NCI-H1694 (cell line): ENCODE data around the gene MYO1D.

Experiments
- DNase-seq: peaks from one replicate; lab custom pipeline; 2025; lab: John Stamatoyannopoulos, UW

MYO1D gene

GRCh38 chr17:32625971-32626370 lies 251.0 kb downstream of the MYO1D start:
- DNase-seq, result peak; percentile 89

GRCh38 chr17:32623196-32623595 lies 253.7 kb downstream of the MYO1D start:
- DNase-seq, result no peak

- DNase-seq, result no peak
Observed at GRCh38 chr17:32622540-32622939, 254.4 kb downstream of the MYO1D start.

- no peak for DNase-seq
Observed at GRCh38 chr17:32621612-32622312, 255.2 kb downstream of the MYO1D start.

- no peak for DNase-seq
Observed at GRCh38 chr17:32615326-32615725, 261.6 kb downstream of the MYO1D start.

GRCh38 chr17:32610943-32611342 lies 266.0 kb downstream of the MYO1D start:
- no peak for DNase-seq

GRCh38 chr17:32609884-32610650 lies 266.9 kb downstream of the MYO1D start:
- DNase-seq, result no peak

- DNase-seq, result peak; percentile 55
Observed at GRCh38 chr17:32609085-32609484, 267.8 kb downstream of the MYO1D start.

GRCh38 chr17:32608267-32608666 lies 268.7 kb downstream of the MYO1D start:
- no peak for DNase-seq

GRCh38 chr17:32604966-32605365 lies 272.0 kb downstream of the MYO1D start:
- DNase-seq, result no peak

- no peak for DNase-seq
Observed at GRCh38 chr17:32602396-32602795, 274.5 kb downstream of the MYO1D start.

GRCh38 chr17:32601866-32602265 lies 275.1 kb downstream of the MYO1D start:
- no peak for DNase-seq

- DNase-seq, result peak; percentile 96
Observed at GRCh38 chr17:32596628-32597027, 280.3 kb downstream of the MYO1D start.

GRCh38 chr17:32596206-32596605 lies 280.7 kb downstream of the MYO1D start:
- DNase-seq, result no peak

GRCh38 chr17:32593003-32593402 lies 283.9 kb downstream of the MYO1D start:
- DNase-seq, result no peak

- DNase-seq, result no peak
Observed at GRCh38 chr17:32591405-32591804, 285.5 kb downstream of the MYO1D start.

- peak; percentile 63 for DNase-seq
Observed at GRCh38 chr17:32590974-32591373, 285.9 kb downstream of the MYO1D start.

GRCh38 chr17:32588982-32589381 lies 287.9 kb downstream of the MYO1D start:
- DNase-seq, result no peak

- DNase-seq, result no peak
Observed at GRCh38 chr17:32588135-32588534, 288.8 kb downstream of the MYO1D start.

GRCh38 chr17:32586666-32587065 lies 290.3 kb downstream of the MYO1D start:
- no peak for DNase-seq

GRCh38 chr17:32584792-32585191 lies 292.1 kb downstream of the MYO1D start:
- DNase-seq, result no peak

GRCh38 chr17:32583053-32583452 lies 293.9 kb downstream of the MYO1D start:
- DNase-seq, result no peak

GRCh38 chr17:32575852-32576251 lies 301.1 kb downstream of the MYO1D start:
- no peak for DNase-seq

GRCh38 chr17:32570081-32570396 lies 306.9 kb downstream of the MYO1D start:
- no peak for DNase-seq
